SK-N-SH (cell line): ENCODE measurements around the gene SH3GLB1. TPM values are rescaled to one million over a fixed set of nuclear protein-coding genes. Genes with fewer than 3 reads are reported as not detected.
A peak's percentile ranks its signal among the peaks of the same experiment; 100 is the strongest.

ENCODE experiments used
- CTCF ChIA-PET: fragments of 300-600, 350-600 bp; formaldehyde crosslinking; extraction: SDS; loops from one replicate; lab custom pipeline; 2021; lab: Yijun Ruan, JAX
- POLR2A ChIA-PET: fragments of 350-600 bp; sonication (Branson Sonifier 250); formaldehyde crosslinking; extraction: SDS; loops from one replicate; lab custom pipeline; 2020; ENCODE audit warnings: antibody characterized with exemption, inconsistent platforms; lab: Yijun Ruan, JAX
- DNase-seq: peaks from one replicate; pipeline ENCODE4 v3.0.0; 2012
- H2AFZ ChIP-seq: fragments of 200-600 bp; sonication (generic); 2 replicates; pipeline ENCODE4 v1.8.1; 2016; ENCODE audit warnings: antibody characterized with exemption, mild to moderate bottlenecking, low read depth
- H3F3A ChIP-seq: fragments of 200-600 bp; sonication (generic); replicated peaks from 2 replicates; pipeline ENCODE3; 2016; ENCODE audit warnings: antibody characterized with exemption, mild to moderate bottlenecking; ENCODE audit not compliant: insufficient read depth
- H3K27ac ChIP-seq, 2 experiments: fragments of 200-500 bp in 1 of 2; fragments of 200-600 bp in 1 of 2; sonication (Bioruptor generic) in 1 of 2; sonication (generic), shearing (Covaris generic) in 1 of 2; 2 replicates each; pipeline versions ENCODE4 v1.5.1 to v1.6.1; 2014 to 2016; ENCODE audit warnings: low read depth in 2 of 2, inconsistent platforms in 1 of 2, low read length in 1 of 2, mild to moderate bottlenecking in 1 of 2, mixed read lengths in 1 of 2
- H3K27me3 ChIP-seq: fragments of 200-600 bp; sonication (generic), shearing (Covaris generic); 2 replicates; pipeline ENCODE4 v1.6.1; 2016; ENCODE audit warnings: mixed run types; ENCODE audit not compliant: insufficient read depth
- H3K36me3 ChIP-seq, 2 experiments: fragments of 200-500 bp in 1 of 2; fragments of 200-600 bp in 1 of 2; sonication (Bioruptor generic) in 1 of 2; sonication (generic) in 1 of 2; replicated peaks in 1 of 2; 2 replicates each; pipeline versions ENCODE3 to v1.5.1; 2014 to 2016; ENCODE audit warnings: low read length in 1 of 2, mild to moderate bottlenecking in 1 of 2; ENCODE audit not compliant: insufficient read depth in 2 of 2, control insufficient read depth in 1 of 2
- H3K4me1 ChIP-seq, 2 experiments: fragments of 200-500 bp in 1 of 2; fragments of 200-600 bp in 1 of 2; sonication (Bioruptor generic) in 1 of 2; sonication (generic), shearing (Covaris generic) in 1 of 2; 2 replicates each; pipeline versions ENCODE4 v1.5.1 to v1.6.1; 2014 to 2016; ENCODE audit warnings: low read depth in 1 of 2, low read length in 1 of 2, mixed run types in 1 of 2; ENCODE audit not compliant: insufficient read depth in 2 of 2, control insufficient read depth in 1 of 2
- H3K4me2 ChIP-seq: fragments of 200-600 bp; sonication (generic), shearing (Covaris generic); 2 replicates; pipeline ENCODE4 v1.6.1; 2017; ENCODE audit warnings: mixed run types
- H3K4me3 ChIP-seq, 2 experiments: fragments of 200-500 bp in 1 of 2; fragments of 200-600 bp in 1 of 2; sonication (Bioruptor generic) in 1 of 2; sonication (generic), shearing (Covaris generic) in 1 of 2; 2 replicates each; pipeline versions ENCODE4 v1.5.1 to v1.8.1; 2014 to 2016; ENCODE audit warnings: low read depth in 2 of 2, inconsistent platforms in 1 of 2, low read length in 1 of 2, mild to moderate bottlenecking in 1 of 2, mixed read lengths in 1 of 2, moderate library complexity in 1 of 2
- H3K79me2 ChIP-seq: fragments of 200-600 bp; sonication (generic); 2 replicates; pipeline ENCODE4 v1.8.1; 2017; ENCODE audit warnings: mild to moderate bottlenecking; ENCODE audit not compliant: insufficient read depth
- H3K9ac ChIP-seq: fragments of 200-600 bp; sonication (generic); 2 replicates; pipeline ENCODE4 v1.6.1; 2017; ENCODE audit warnings: mixed run types
- H3K9me2 ChIP-seq: fragments of 200-600 bp; sonication (generic); 2 replicates; pipeline ENCODE4 v1.6.1; 2017; ENCODE audit warnings: mixed run types
- H3K9me3 ChIP-seq: fragments of 200-600 bp; sonication (generic); 2 replicates; pipeline ENCODE4 v1.6.1; 2017; ENCODE audit warnings: mixed run types, mild to moderate bottlenecking, moderate library complexity
- H4K20me1 ChIP-seq: fragments of 200-600 bp; sonication (generic); 2 replicates; pipeline ENCODE4 v1.6.1; 2017; ENCODE audit warnings: mild to moderate bottlenecking, mixed run types; ENCODE audit not compliant: insufficient read depth
- CHD2 ChIP-seq: fragments of 150-350 bp; IDR thresholded peaks from 2 replicates; pipeline ENCODE4 v1.6.1; 2018; ENCODE audit warnings: low read length; ENCODE audit not compliant: partially characterized antibody
- ELF1 ChIP-seq: IDR thresholded peaks from 2 replicates; pipeline ENCODE4 v1.4.0; 2012
- EP300 ChIP-seq, 2 experiments: IDR thresholded peaks; 2 replicates each; pipeline versions ENCODE4 v1.4.0 to v1.6.1; 2012; ENCODE audit warnings: borderline replicate concordance in 1 of 2, low read depth in 1 of 2, low read length in 1 of 2
- FOSL2 ChIP-seq: IDR thresholded peaks from 2 replicates; pipeline ENCODE4 v1.4.0; 2012; ENCODE audit warnings: low read depth, mild to moderate bottlenecking, moderate library complexity, borderline replicate concordance
- FOXJ3 ChIP-seq: sonication (generic); formaldehyde crosslinking; IDR thresholded peaks from 2 replicates; pipeline ENCODE4 v1.5.1; 2020; ENCODE audit warnings: mild to moderate bottlenecking, missing genetic modification reagents
- FOXM1 ChIP-seq: IDR thresholded peaks from 2 replicates; pipeline ENCODE4 v1.4.0; 2012; ENCODE audit warnings: low read depth, mild to moderate bottlenecking
- GABPA ChIP-seq: IDR thresholded peaks from 2 replicates; pipeline ENCODE4 v1.4.0; 2012; ENCODE audit warnings: low read depth, mild to moderate bottlenecking
- GATA2 ChIP-seq: sonication (generic); formaldehyde crosslinking; IDR thresholded peaks from 2 replicates; pipeline ENCODE4 v1.5.0; 2020; ENCODE audit warnings: mild to moderate bottlenecking, missing genetic modification reagents
- IRF3 ChIP-seq: fragments of 150-350 bp; IDR thresholded peaks from 2 replicates; pipeline ENCODE4 v1.6.1; 2016; ENCODE audit warnings: mild to moderate bottlenecking, low read depth, low read length
- MEF2A ChIP-seq: IDR thresholded peaks from 2 replicates; pipeline ENCODE4 v1.4.0; 2012; ENCODE audit warnings: low read depth, borderline replicate concordance
- NFIC ChIP-seq: IDR thresholded peaks from 2 replicates; pipeline ENCODE4 v1.4.0; 2012; ENCODE audit warnings: borderline replicate concordance
- PBX3 ChIP-seq: IDR thresholded peaks from 2 replicates; pipeline ENCODE4; 2012
- POLR2AphosphoS5 ChIP-seq: IDR thresholded peaks from 2 replicates; pipeline ENCODE4 v1.6.1; 2012; ENCODE audit warnings: low read depth, low read length
- RCOR1 ChIP-seq: fragments of 150-350 bp; IDR thresholded peaks from 2 replicates; pipeline ENCODE4 v1.6.1; 2017; ENCODE audit warnings: antibody characterized with exemption, low read length
- RXRA ChIP-seq: IDR thresholded peaks from 2 replicates; pipeline ENCODE4 v1.4.0; 2012; ENCODE audit warnings: low read depth, mild to moderate bottlenecking, borderline replicate concordance
- SIN3A ChIP-seq: IDR thresholded peaks from 2 replicates; pipeline ENCODE4 v1.6.1; 2012; ENCODE audit warnings: low read depth, mild to moderate bottlenecking, low read length, moderate library complexity, borderline replicate concordance
- SMC3 ChIP-seq: IDR thresholded peaks from 2 replicates; pipeline ENCODE4 v1.6.1; 2012; ENCODE audit warnings: low read depth, low read length, improper control_type of control experiment
- TCF12 ChIP-seq: IDR thresholded peaks from 2 replicates; pipeline ENCODE4 v1.4.0; 2012
- TEAD4 ChIP-seq: IDR thresholded peaks from 2 replicates; pipeline ENCODE4 v1.4.0; 2012; ENCODE audit warnings: mild to moderate bottlenecking, borderline replicate concordance; ENCODE audit not compliant: insufficient read depth
- USF1 ChIP-seq: IDR thresholded peaks from 2 replicates; pipeline ENCODE4 v1.4.0; 2012; ENCODE audit warnings: low read depth, borderline replicate concordance
- YY1 ChIP-seq: IDR thresholded peaks from 2 replicates; pipeline ENCODE4 v1.4.0; 2012; ENCODE audit warnings: low read depth, mild to moderate bottlenecking
- ZBTB33 ChIP-seq: IDR thresholded peaks from 2 replicates; pipeline ENCODE4 v1.4.0; 2012; ENCODE audit warnings: low read depth, borderline replicate concordance
- WGBS: methylation state at CpG from one replicate; pipeline ENCODE4 v1.1.6; 2017; ENCODE audit warnings: low lambda C conversion rate; 5-methylcytosine and 5-hydroxymethylcytosine counted together
- polyA plus RNA-seq, 3 experiments: library from polyadenylated mRNA; depleted of rRNA; stranded (reverse); fragments of >200 nt; gene quantifications; 2 replicates each; pipeline ENCODE4 v1.2.3, GENCODE V29; 2012

SH3GLB1 gene
- polyA plus RNA-seq, 1 of the 3 experiments (the other 2 are of a cell fraction) = 13.2 TPM

GRCh38 chr1:86778569-86779239, 74.3 kb downstream of the SH3GLB1 start:
- Histone ChIP-seq H3K27me3 (no peaks in the 10 kb centered on the region), H3K79me2 (no peaks in the 10 kb centered on the region), H3K36me3 (no peaks in the 10 kb centered on the region), H3K4me2 (no peak overlapping the region), H3K9me3 (no peaks in the 10 kb centered on the region), H3K9ac (no peak overlapping the region), H3K27ac (peak overlapping the region; percentile 11 to 36; a peak in 3 of 4 replicates), H3K4me1 (peaks cover 2 to 38% of the 10 kb centered on the region in 2 experiments; a peak in 3 of 4 replicates), H4K20me1 (no peaks in the 10 kb centered on the region), H3F3A (peaks cover 21% of the 10 kb centered on the region), H3K4me3 (no peak overlapping the region), H3K9me2 (no peaks in the 10 kb centered on the region), H2AFZ (peak overlapping the region; percentile 24; the same call in 1 of the 2 replicates)
- WGBS = 64% methylated on average over 2 of the region's 2 CpGs
- ChIA-PET CTCF (no interaction called here), POLR2A (no interaction called here)
- peak; percentile 44; the same call in 1 of the 2 replicates for TF ChIP-seq TCF12
- TF ChIP-seq FOXM1 = no peak
- TF ChIP-seq CHD2 = no peak
- peak; percentile 52 for TF ChIP-seq FOSL2
- TF ChIP-seq ZBTB33 = no peak
- TF ChIP-seq YY1 = peak; percentile 41; the same call in 1 of the 2 replicates
- TF ChIP-seq NFIC = peak; percentile 53; the same call in 1 of the 2 replicates
- no peak for TF ChIP-seq RCOR1
- no peak for DNase-seq

DNA sequence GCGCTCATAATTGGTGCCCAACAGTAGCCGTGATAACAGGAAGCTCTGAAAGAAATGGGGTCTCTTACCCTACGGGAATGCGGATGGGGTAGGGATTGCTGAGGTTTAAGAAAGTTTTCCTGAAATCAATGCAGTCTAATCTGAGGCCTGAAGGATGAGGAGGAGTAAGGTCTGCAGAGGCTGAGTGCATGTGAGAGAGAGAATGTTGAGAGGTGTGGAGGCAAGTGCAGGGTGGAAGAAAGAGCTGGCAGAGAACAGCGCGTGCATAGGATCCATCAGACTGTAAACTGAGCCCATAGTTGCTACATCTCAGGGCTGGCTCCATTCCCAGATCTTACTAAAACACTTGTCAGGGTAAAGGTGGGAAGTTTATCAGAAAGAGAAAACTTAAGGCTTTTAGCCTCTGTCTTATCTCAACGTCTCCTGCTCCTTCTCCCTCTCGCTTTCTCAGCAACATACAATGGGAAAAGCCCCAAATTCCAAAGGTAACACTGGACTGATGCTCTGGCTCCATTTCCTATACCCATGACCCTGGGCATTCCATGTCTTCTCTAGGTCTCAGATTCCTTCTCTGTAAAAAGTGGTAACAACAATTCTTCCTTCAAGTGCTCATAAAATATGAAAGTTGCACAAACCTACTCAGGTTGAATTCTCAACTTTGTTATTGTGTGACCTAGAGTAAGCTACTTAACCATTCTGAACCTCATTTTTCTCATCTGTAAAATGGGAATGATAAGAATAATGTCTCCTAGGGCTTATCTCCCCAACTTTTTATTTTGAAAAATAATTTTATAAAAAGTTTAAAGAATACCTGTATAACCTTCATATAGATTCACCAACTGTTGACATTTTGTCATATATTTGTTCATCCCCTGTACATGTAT, 75.2 kb downstream of the SH3GLB1 start:
- WGBS = 73% methylated on average over 8 of the region's 8 CpGs
- H3K9me2 ChIP-seq = no peaks in the 10 kb centered on the region
- ChIA-PET POLR2A (no interaction called here), CTCF (interaction anchor here (0.6 kb wide), 1 partner anchor 12 kb away, joined by 3 read pairs; no protein-coding TSS in a partner anchor)
- DNase-seq = no peak
- H3K4me1 ChIP-seq = peaks cover 0 to 32% of the 10 kb centered on the region in 2 experiments; a peak in 2 of 4 replicates
- no peak overlapping the region for H2AFZ ChIP-seq
- H3K9me3 ChIP-seq = no peaks in the 10 kb centered on the region
- peaks cover 21% of the 10 kb centered on the region for H3F3A ChIP-seq
- H3K9ac ChIP-seq = no peak overlapping the region
- no peaks in the 10 kb centered on the region for H3K27me3 ChIP-seq
- H3K27ac ChIP-seq = peak overlapping the region in 1 of 2 experiments; percentile 51; a peak in 1 of 4 replicates
- H3K4me2 ChIP-seq = no peak overlapping the region; the same call in 1 of the 2 replicates
- H3K79me2 ChIP-seq = no peaks in the 10 kb centered on the region
- H3K36me3 ChIP-seq = no peaks in the 10 kb centered on the region
- no peaks in the 10 kb centered on the region for H4K20me1 ChIP-seq
- H3K4me3 ChIP-seq = no peak overlapping the region
- peak in 1 of 2 experiments; percentile 25; a peak in 1 of 4 replicates for TF ChIP-seq EP300 (IDR thresholded peaks at IDR 0.05; ENCODE audit: borderline replicate concordance in 1 of 2, low read depth in 1 of 2, low read length in 1 of 2)
- no peak for TF ChIP-seq SIN3A
- TF ChIP-seq FOXJ3 = no peak
- no peak for TF ChIP-seq POLR2AphosphoS5
- no peak for TF ChIP-seq GATA2 (CRISPR knock-in tag)
- TF ChIP-seq RXRA = no peak
- no peak for TF ChIP-seq USF1
- TF ChIP-seq SMC3 = no peak
- peak; percentile 32; the same call in 1 of the 2 replicates for TF ChIP-seq PBX3
- TF ChIP-seq TEAD4 = no peak
- TF ChIP-seq MEF2A = no peak
- TF ChIP-seq IRF3 = no peak
- TF ChIP-seq GABPA = no peak
- no peak for TF ChIP-seq ELF1
- TF ChIP-seq YY1 = no peak
- TF ChIP-seq NFIC = peak; percentile 84
